Activated effector memory CD4-positive, alpha-beta T cell treated with Interleukin-2 at 50 U/mL for 16 hours (primary cell): ENCODE results near the gene ITK.
"Not testable (repeated sequence)": the region's sequence is repeated elsewhere in the genome, so short reads cannot be mapped to it uniquely, and the experiment has no call there.

Experiments
- DNase-seq: peaks from one replicate; pipeline ENCODE4 v3.0.0-alpha.2; 2020

Gene ITK

DNA sequence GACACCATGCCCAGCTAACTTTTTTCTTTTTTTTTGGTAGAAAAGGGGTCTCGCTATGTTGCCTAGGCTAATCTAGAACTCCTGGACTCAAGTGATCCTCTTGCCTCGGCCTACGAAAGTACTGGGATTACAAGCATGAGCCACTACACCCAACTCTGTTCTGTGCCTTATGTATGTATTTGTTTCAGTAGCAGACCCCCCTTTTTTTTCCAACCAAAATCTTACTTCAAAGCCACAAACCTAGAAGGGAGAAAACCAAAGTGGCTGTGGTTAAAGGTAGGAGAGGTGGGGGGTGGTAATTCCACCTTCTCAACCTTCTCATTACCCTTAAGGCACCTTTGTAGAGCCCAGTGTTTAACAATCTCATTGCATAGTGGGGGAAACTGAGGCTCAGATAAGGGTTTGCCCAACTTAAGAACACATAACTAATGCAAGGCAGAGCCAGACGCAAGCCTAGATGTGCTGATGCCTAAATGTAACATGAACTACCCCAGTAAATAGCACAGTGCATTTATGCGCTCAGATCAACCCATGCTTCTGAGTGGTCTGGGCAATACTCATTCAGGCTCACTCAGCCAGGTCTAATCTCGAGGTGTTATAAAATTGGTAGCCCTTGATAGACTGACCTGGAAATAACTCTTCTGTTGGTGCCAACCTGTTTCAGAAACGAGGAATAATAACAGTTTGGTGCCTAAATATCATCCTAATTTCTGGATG, 33.0 kb downstream of the ITK start:
- no peak for DNase-seq

DNA sequence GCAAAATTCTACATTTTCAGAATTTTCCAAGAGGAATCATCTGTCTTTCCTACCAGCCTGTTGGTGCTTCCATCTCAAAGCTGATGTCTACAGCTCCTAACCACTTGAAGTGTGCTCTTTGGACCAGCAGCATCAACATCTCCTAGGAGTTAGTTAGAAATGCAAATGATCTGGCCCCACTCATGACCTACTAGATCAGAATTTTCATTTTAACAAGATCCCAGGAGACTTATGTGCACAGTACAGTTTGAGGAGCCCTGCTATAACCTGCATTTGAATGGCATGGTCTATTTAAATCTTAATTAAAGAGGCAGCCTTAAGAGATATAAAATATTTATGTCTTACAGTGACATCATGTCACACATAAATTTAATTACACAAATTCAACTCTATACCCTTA, 33.8 kb downstream of the ITK start:
- DNase-seq, result no peak

DNA sequence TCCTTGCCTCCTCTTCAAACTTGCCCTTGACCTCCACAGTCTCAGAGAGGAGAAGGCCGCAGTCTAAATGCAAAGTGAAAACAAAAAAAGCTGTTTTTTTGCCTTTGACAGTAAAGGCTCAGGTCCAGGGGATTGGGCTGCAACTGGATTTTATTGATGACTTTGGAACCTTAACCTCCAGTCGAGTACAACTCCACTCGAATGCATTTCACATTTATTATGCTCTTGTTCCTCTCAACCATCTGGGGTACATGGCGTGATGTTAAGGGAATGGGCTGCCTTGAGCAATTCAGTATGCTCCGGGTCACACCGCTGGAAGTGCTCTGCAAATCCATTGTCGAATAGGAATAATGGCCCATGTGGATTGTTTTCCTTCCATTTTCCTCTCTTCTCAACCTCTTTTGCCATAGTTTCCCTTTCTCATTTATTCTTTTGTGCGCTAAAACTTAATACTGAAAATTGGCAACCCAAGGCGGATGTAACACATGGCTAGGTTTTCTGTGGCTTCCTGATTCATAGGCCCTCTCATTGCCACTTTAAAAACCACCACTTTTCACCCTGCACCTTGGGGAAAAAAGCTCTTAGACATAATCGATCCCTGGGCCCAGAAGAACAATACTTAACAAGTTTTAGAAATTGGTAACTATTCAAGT, 34.3 kb downstream of the ITK start:
- no peak for DNase-seq

DNA sequence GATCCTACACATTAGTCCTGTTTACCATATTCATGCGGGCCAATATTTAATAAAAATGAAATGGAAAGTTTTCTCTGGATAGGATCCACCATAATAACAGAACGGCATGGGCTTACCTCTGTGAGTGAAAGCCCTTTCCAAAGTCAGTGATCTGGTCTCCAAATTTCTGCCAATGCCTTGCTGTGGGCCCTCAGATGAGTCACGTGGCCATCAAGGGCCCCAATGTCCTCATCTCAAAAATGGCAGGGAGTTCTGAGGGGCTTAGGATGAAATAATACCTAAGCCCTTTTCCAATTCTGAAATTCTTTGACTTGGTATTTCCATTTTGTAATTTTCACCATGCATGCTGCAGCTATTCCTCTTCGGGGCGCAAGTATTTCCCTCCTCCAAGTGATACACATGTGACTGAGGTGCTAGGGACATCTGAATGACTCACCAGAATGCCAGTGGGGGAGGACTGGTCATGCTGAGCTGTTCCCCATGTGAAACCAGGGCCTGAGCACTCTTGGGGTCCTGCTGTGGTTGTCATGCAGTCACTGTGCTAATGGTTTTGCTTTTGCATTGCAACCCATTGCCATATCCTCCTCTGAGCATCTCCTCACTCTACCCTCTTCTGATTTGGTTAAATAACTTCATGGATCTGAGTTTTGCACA, 35.0 kb downstream of the ITK start:
- no peak for DNase-seq

DNA sequence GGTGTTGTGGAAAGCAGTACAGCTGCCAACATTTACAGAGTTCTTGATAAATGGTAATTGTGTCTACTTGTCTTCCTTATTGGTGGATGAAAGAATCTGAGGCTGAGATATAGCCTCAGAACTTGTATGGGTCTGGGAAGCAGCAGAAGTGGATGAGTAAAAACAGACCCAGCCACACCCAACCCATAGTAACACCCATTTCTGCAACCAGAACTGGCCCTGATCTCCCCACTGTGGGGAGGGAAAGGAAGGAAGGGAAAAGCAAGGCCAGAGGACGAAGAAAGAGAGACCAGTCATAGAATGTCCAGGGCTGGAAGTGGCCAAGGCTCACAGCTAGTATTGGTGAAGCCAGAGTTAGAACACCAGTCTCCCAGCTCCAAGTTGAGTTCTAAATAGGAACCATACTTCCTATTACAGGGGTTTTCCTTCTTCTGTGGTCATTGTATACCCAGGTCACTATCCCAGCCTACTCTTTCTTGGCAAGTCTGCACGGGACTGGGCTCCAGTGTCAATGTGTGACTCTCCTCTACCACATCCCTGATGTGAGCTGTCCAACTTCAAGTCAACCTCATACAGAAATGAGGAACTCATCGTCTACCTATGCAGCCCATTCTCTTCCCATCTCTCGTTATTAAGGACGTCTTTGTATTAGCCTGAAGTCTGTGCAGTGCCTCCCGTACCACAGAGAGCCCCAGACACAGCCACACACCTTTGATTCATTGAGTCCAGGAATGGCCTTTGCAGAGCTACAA, 35.9 kb downstream of the ITK start:
- no peak for DNase-seq

DNA sequence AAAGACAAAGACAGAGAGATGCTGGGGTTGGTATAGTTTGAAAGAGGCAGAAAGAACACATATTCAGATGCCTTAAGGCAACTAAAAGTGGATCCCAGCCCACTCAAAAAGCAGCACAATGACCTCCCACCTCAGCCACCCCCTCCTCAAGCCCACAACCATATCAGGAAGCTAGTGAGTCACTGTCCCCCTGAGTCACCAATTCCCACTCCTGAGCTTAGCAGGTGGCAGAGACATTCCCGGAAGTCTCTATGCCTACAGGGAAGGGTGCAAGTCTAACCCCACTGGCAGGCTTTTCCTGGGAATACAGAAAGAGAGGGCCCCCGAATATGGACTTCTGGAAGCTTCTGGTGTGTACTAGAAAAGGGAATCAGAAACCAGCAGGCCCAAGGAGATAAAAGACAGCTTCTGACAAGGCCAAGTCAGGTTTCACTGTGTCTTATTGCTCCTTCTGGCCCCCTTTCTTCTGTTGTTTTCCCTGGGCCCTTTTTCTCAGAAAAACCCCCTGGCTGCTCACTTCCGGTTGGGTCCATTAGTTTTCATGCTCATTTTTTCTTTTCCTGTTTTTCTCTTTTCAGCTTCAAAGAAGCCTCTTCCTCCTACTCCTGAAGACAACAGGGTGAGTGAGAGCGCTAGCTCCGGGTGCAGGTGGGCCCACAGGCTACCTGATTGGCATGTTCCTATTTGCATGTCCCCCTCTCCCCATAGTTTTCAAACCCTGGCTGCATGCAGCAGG, 36.8 kb downstream of the ITK start:
- peak; percentile 36 for DNase-seq

DNA sequence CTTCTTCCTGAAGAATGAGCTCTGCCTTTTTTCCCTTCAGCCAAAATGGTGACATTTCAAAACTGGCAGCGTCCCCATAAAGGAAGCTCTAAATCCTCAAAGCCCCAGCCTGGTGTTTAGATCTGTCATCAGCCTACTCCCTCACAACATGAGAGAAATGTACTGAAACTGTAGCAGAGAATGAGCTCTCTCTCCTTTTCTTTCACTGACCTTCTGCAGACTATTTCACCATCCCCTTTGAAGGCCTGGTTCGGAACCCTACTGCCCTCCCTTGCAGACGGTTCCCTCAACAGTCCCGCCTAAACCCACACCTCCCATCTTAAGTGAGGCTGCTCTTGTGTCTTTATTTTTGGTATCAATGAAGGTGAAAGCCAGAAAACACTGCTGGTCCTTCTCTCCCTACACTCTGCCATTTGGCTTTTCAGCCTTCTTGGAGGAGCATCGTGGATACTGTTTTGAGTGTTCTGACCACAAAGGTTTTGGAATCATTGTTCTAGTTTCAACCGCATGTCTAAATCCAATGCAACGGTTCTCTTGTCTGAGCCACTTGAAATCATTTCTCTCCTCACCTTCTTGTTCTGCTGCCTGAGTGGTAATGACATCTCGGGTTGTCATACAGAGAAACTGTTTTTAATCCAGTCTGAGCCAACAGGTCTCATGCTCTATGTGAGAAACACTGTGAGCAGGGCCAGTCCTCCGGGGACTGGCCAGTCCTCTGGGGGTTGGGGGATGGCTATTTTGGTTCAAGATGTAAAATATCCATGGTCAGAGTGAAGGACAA, 39.0 kb downstream of the ITK start:
- DNase-seq, result no peak

DNA sequence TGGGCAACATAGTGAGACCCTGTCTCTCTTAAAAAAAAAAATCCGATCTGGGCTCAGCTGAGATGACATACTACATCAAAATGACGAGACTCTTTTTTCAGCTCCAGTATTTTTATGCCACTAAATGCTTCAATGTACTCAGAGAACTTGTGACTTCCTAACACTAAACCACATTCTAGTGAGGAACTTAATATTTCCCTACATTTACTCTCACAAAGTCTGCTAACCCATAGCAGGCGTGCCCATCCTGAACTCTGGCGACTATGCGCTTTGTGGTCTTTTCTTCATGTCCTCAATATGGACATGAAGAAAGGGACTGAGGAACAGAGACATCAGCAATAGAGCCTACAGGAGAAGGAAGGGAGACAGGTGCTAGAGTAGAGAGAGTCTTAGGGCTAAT, 41.3 kb downstream of the ITK start:
- DNase-seq, result no peak

DNA sequence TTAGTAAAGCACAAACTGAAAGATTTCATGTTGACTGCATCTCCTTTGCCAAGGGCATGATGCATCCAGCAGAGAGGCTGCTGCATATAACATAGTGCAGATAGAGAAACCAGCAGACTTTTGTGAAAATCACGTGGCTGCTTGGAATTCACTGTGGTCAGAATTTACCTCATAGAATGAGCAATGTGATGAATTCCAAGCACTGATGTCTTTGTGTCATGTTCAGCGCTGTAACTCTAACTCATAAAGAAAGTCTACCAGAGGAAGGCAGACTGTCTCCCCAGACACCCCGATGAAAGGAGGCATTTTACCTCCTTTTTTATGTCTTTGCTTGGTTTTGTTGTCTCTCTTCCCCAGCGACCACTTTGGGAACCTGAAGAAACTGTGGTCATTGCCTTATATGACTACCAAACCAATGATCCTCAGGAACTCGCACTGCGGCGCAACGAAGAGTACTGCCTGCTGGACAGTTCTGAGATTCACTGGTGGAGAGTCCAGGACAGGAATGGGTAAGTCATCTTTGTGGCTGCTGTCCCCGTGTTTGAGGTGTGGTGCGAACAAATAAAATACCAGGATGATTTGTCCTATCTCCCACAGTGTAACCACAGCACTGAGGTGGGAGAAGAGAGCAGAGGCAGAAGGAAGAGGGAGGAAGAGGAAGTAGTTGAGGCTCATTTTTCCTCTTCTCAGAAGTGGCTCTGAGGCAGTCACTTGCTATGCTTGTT, 42.0 kb downstream of the ITK start:
- DNase-seq, result no peak

DNA sequence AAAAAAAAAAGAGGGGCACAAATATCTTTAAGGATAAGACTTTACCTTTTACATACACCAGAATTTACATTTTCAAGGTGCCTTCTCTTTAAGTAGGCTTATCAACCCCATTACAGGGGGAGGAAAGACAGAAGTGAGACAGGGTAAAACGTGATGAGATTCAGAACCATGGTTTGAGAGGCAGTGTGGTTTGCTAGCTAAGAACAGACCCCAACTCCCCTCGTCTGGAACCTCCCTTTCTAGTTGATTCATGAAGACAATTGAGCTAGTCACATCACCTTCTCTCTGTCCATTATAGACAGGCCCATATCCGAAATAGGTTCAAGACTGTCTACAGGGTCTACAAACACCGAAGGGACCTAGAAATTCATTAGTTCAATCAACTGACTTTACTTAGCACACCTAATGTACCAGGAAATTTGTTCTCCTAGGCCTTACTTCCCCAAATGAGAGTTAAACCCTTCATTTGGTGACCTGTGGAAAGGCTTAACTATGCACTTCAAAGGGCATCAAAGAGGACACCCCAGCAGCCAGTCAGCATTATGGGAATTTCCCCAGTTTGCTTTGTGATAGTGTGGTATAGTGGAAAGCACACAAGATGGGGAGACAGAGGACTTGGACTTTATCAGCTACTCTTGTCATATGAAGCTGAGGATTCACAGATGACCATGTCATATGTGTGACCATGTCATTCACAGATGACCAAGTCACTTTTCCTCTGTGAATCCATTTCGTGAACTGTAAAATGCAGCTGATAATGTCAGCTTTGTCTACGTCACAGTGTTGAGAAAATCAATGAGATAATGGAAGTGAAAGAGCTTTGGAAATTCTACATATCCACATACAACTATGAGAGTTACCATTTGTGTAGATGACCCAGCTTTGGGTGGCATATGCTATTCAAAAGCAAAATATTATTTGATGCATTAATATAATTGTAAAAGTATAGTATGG, 45.1 kb downstream of the ITK start:
- no peak for DNase-seq

DNA sequence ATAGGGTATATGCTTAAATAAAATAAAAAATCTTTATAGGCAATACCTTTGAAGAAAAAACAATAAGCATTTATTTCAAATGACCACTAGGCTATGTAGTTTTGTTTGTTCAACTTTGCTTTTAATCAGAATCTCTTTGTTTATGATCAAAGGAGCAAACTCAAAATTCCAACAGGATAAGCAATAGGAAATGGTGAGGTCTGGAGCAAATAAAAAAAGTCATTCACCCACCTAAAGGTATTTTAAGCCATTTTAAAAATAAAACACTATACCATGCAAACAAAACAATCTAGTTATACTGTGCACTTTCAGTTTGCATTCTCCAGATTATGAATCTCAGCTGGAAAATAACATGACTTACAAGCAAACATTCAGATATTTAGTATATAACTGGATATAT, 50.0 kb downstream of the ITK start:
- no peak for DNase-seq

DNA sequence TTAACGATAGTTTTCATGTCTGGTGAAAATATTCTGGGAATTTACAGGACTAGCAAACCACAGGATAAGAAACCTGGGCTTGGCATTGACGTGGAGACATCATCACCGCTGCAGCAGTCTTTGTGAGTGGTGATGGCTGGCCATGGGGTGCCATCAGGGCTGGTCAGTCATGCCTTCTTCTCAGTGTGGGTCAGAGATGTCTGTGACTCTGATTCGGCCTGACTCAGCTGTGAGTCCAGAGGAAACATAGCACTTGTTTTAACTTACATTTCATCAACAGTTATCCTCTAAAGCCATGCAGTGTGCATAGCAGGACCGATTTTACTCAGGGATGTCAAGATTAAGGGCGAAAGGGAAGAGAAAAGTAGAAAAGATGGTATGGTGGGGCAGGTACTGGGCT, 52.1 kb downstream of the ITK start:
- no peak for DNase-seq

DNA sequence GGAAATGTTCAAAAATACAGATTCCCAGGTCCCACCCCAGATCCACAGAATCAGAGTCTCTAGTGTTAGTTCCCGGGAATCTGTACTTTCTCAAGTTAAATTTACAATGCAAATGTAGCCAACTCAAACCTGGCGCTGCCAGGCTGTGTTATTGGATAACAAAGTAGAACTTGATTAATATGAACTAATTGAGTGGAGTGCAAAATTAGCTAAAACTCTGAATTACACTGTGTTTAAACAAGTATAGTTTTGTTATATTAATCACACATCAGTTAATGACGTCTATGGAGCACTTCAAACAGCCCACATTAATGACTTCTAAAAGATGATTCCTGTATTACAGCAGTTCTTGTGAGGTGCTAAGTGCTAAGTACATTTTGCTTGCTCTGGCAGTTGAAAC, 52.9 kb downstream of the ITK start:
- DNase-seq, result no peak

DNA sequence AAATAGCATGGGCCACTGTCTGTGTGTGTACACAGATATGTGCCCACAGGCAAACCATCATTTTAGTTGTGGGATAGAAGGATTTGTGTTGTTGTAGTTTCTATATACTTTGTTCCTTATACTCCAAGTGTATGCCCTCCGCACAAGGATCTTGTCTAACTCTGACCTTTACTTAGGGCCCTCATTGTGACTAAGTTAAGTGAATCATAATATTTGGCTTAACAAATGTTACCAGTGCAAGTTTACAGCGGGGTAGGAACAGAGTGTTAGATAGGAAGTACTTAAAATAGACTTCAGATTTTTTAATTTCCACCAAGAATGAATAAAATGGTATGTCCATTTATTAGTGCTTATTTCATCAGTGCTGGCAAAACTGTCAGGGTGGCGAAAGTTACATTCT, 55.8 kb downstream of the ITK start:
- no peak for DNase-seq

DNA sequence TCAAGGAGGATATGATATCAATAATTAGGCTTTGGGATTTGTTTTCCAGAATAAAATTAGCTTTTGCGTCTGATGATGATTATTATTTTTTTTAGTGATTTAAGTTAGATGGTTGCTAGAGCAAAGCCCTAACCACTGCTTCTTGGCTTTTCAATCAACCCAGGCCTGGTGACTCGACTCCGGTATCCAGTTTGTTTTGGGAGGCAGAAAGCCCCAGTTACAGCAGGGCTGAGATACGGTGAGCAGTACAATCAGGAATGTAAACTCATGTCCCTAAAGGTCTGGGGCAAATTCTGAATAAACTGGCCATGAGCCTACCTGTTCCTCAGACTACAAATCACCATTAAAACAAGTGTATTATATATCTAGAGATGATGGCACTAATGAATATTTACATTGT, 60.8 kb downstream of the ITK start:
- no peak for DNase-seq

DNA sequence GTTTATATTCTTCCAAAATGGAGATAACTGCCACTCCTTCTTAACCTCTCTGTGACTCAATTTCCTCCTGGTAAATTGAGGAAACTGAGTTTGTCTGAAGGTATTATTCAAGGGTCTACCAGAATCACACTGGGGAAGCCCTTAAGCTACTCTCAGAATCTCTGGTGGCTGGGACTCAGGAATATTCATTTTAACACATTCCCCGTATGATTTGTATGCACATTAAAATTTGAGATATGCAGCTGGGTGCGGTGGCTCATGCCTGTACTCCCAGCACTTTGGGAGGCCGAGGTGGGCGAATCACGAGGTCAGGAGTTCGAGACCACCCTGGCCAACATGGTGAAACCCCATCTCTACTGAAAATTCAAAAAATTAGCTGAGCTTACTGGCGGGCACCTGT, 64.1 kb downstream of the ITK start:
- DNase-seq, result not testable (repeated sequence)

DNA sequence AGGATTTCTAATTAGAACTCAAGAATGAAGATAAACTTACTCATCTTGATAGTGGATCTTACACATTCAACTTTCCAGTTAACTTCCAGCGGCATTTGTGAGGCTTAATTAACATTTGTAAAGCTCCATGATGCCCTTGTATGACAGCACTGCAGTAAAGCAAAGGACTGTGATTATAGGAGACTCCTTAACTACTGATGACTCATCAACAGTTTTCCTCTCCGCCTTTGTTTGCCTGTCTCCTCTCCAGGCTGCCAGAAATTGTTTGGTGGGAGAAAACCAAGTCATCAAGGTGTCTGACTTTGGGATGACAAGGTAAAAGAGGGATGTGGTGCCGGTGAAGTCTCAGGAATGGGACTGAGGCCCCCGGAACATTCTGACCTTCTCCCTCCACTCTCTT, 64.8 kb downstream of the ITK start:
- DNase-seq, result no peak

DNA sequence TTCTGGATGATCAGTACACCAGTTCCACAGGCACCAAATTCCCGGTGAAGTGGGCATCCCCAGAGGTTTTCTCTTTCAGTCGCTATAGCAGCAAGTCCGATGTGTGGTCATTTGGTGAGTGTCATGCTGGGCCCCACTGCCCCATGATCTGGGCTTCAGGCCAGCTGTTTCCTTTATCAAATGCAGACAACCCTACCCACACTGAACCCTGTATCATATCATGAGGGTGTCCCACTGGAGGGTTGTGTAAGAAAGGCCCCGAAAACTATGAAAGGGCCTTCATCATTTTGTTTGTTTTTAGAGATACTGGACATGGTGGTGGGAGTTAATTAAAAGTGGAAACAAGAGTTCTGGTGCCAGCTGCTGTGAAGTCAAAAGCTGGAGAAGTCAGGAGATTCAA, 65.2 kb downstream of the ITK start:
- no peak for DNase-seq

DNA sequence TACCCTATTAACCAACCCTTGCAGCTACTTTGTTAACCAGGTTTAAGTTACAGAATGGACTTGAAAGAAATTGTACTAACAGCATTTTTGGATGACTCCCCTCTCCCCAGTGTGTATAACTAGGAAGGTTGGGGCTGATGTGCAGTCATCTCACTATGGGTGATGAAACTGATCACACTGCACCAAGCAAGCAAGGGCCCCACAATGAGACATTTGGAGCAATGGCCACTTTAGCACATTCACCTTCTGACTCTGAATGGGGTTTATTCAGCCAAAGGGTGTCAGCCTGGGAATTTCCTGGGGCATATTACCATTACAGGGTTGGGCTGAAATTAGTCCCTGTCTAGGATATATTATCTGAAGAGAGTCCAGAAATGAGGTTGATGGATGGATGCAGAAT, 66.6 kb downstream of the ITK start:
- DNase-seq, result no peak

DNA sequence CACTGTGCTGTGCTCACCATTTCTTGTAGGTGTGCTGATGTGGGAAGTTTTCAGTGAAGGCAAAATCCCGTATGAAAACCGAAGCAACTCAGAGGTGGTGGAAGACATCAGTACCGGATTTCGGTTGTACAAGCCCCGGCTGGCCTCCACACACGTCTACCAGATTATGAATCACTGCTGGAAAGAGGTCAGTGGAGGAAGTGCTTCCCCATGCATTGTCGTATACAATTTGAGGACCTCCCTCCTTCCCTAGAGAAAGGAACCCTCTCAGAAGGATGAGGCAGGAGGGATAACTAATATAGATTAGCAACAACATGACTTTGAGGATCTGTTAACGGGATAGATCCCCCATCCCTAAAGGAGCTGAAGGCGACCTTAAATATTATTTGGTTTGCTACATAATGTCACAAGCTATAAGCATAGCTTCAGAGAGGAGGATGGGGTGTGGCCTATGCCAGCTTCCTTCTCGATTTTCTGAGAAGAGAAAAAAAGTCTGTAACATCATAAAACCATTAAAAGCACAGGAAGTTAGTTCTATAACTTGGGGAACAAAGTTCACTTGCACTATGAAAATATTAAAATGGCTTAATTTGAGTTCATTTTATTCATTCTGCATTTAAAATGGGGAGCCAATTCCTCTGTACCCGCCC, 68.3 kb downstream of the ITK start:
- DNase-seq, result no peak
